Sigmoid colon (tissue), 7 donors: ENCODE measurements around the gene TTC36. TPM values are rescaled to one million over a fixed set of nuclear protein-coding genes. Genes with fewer than 3 reads are reported as not detected.

Experiments
- DNase-seq: peaks from one replicate; pipeline ENCODE4 v3.0.0-alpha.2; 2019
- H3K27ac ChIP-seq, 4 donors: fragments of 200-600 bp; sonication (generic); one replicate each; pipeline ENCODE4 v1.5.1; 2016 to 2019; ENCODE audit warnings: mild to moderate bottlenecking in 1 of 4
- H3K27me3 ChIP-seq, 3 donors: fragments of 200-600 bp; sonication (generic); one replicate each; pipeline ENCODE4 v1.5.1; 2019; ENCODE audit warnings: mild to moderate bottlenecking in 1 of 3
- H3K36me3 ChIP-seq, 4 donors: fragments of 200-600 bp; sonication (generic); one replicate each; pipeline ENCODE4 v1.5.1; 2016 to 2019
- H3K4me1 ChIP-seq, 4 donors: fragments of 200-600 bp; sonication (generic); one replicate each; pipeline ENCODE4 v1.5.1; 2017 to 2019
- H3K4me3 ChIP-seq, 4 donors: fragments of 200-600 bp; sonication (generic); one replicate each; pipeline ENCODE4 v1.5.1; 2017 to 2019; ENCODE audit warnings: mild to moderate bottlenecking in 2 of 4, moderate library complexity in 1 of 4
- H3K9me3 ChIP-seq, 4 donors: fragments of 200-600 bp in 3 of 4; sonication (generic) in 3 of 4; one replicate each; pipeline versions ENCODE4 v1.5.1 to v1.6.1; 2013 to 2019
- CTCF ChIP-seq, 4 experiments: fragments of 450-650 bp in 3 of 4; fragments of 200-600 bp in 1 of 4; IDR thresholded peaks; one replicate each; pipeline ENCODE4 v1.5.1; 2016 to 2019; ENCODE audit warnings: antibody characterized with exemption in 4 of 4, mild to moderate bottlenecking in 3 of 4, moderate library complexity in 2 of 4
- EP300 ChIP-seq, 4 donors: sonication (generic); formaldehyde crosslinking; IDR thresholded peaks; one replicate each; pipeline ENCODE4 v1.6.1; 2017; ENCODE audit warnings: antibody characterized with exemption in 4 of 4
- POLR2A ChIP-seq, 2 donors: fragments of 450-650 bp; IDR thresholded peaks; one replicate each; pipeline ENCODE4 v1.6.1; 2016; ENCODE audit warnings: antibody characterized with exemption in 2 of 2, mild to moderate bottlenecking in 2 of 2, moderate library complexity in 2 of 2
- POLR2AphosphoS5 ChIP-seq, 4 donors: sonication (generic); formaldehyde crosslinking; IDR thresholded peaks; one replicate each; pipeline ENCODE4 v1.6.1; 2017; ENCODE audit warnings: antibody characterized with exemption in 4 of 4
- WGBS, 2 donors: extraction: QIAGEN DNeasy Blood & Tissue Kit; methylation state at CpG; one replicate each; pipeline ENCODE4 v1.1.7; 2013; 5-methylcytosine and 5-hydroxymethylcytosine counted together
- intact Hi-C: fragments of 100-400 bp; cut with DNase I; formaldehyde crosslinking; loops from one replicate; pipeline ENCODE4 v1.15.1; 2023
- polyA plus RNA-seq, 3 donors: library from polyadenylated mRNA; stranded (reverse); fragments of 200-250 nt; gene quantifications; one replicate each; pipeline ENCODE4 v1.2.3, GENCODE V29; 2013
- total RNA-seq, 4 donors: library from RNA; depleted of rRNA; stranded (reverse); fragments of >200 nt; gene quantifications; one replicate each; pipeline ENCODE4 v1.1.0, GENCODE V29; 2016
- donor health status: healthy with polysubstance abuse.
- donor health status: Bipolar disorder and iron deficiency.
- donor health status: healthy.

Gene TTC36
- total and polyA plus RNA-seq, 7 donors, result 0.13 to 3.3 (median 1.4) TPM; not detected in 3

- H3K4me1 ChIP-seq, result no peaks in the 10 kb centered on the region
- no peak overlapping the region for H3K27ac ChIP-seq
- peaks cover 23 to 90% (median 60%) of the 10 kb centered on the region in 4 donors for H3K36me3 ChIP-seq
- WGBS, 2 donors, result 70 to 88% methylated on average over 4 of the region's 4 CpGs
- TF ChIP-seq EP300 (IDR thresholded peaks at IDR 0.05), result no peak
- no peak for TF ChIP-seq CTCF (IDR thresholded peaks at IDR 0.05)
- no peak for TF ChIP-seq POLR2A (IDR thresholded peaks at IDR 0.05)
- TF ChIP-seq POLR2AphosphoS5 (IDR thresholded peaks at IDR 0.05), result no peak
- no peaks in the 10 kb centered on the region for H3K27me3 ChIP-seq
- DNase-seq, result no peak
- no peak overlapping the region for H3K4me3 ChIP-seq
- intact Hi-C loops, result no loop called here
- H3K9me3 ChIP-seq, result no peaks in the 10 kb centered on the region
These were observed 36.2 kb upstream of the TTC36 start for GRCh38 chr11:118491041-118491440.

- H3K36me3 ChIP-seq, result peaks cover 44 to 100% (median 84%) of the 10 kb centered on the region in 4 donors
These were observed 29.4 kb upstream of the TTC36 start for GRCh38 chr11:118497831-118498230.

GRCh38 chr11:118503216-118503615 is 24.1 kb upstream of the TTC36 start:
- no peak for DNase-seq
- Histone ChIP-seq H3K27ac (no peak overlapping the region), H3K4me1 (no peaks in the 10 kb centered on the region), H3K4me3 (no peak overlapping the region), H3K9me3 (no peaks in the 10 kb centered on the region), H3K36me3 (peaks cover 42 to 100% (median 87%) of the 10 kb centered on the region in 4 donors), H3K27me3 (no peaks in the 10 kb centered on the region)
- WGBS, 2 donors, result 49 to 80% methylated on average over 3 of the region's 3 CpGs
- TF ChIP-seq EP300 (IDR thresholded peaks at IDR 0.05) (no peak), POLR2AphosphoS5 (IDR thresholded peaks at IDR 0.05) (no peak), CTCF (IDR thresholded peaks at IDR 0.05) (no peak), POLR2A (IDR thresholded peaks at IDR 0.05) (no peak)
- intact Hi-C loops, result no loop called here

More at GRCh38 chr11:118497831-118498230, 29.4 kb upstream of the TTC36 start:
- intact Hi-C loops, result no loop called here
- H3K27ac ChIP-seq, result no peak overlapping the region
- 85 to 91% methylated on average over 4 of the region's 4 CpGs for WGBS, 2 donors
- DNase-seq, result no peak
- no peak overlapping the region for H3K4me3 ChIP-seq
- no peaks in the 10 kb centered on the region for H3K27me3 ChIP-seq
- no peaks in the 10 kb centered on the region for H3K4me1 ChIP-seq
- TF ChIP-seq POLR2A (IDR thresholded peaks at IDR 0.05), result no peak
- TF ChIP-seq POLR2AphosphoS5 (IDR thresholded peaks at IDR 0.05), result no peak
- no peak for TF ChIP-seq EP300 (IDR thresholded peaks at IDR 0.05)
- no peak for TF ChIP-seq CTCF (IDR thresholded peaks at IDR 0.05)
- no peaks in the 10 kb centered on the region for H3K9me3 ChIP-seq

- no peak overlapping the region for H3K27ac ChIP-seq
- H3K9me3 ChIP-seq, result no peaks in the 10 kb centered on the region
- DNase-seq, result no peak
- no peaks in the 10 kb centered on the region for H3K4me1 ChIP-seq
- TF ChIP-seq POLR2AphosphoS5 (IDR thresholded peaks at IDR 0.05), result no peak
- TF ChIP-seq CTCF (IDR thresholded peaks at IDR 0.05), result no peak
- TF ChIP-seq POLR2A (IDR thresholded peaks at IDR 0.05), result no peak
- TF ChIP-seq EP300 (IDR thresholded peaks at IDR 0.05), result no peak
- H3K4me3 ChIP-seq, result no peak overlapping the region
- H3K27me3 ChIP-seq, result no peaks in the 10 kb centered on the region
- 90 to 95% methylated on average over 5 of the region's 5 CpGs for WGBS, 2 donors
- intact Hi-C loops, result no loop called here
- peaks cover 32 to 100% (median 71%) of the 10 kb centered on the region in 4 donors for H3K36me3 ChIP-seq
These were observed 15.7 kb upstream of the TTC36 start for GRCh38 chr11:118511601-118512000.

- 53 to 80% methylated on average over 7 of the region's 7 CpGs for WGBS, 2 donors
- Histone ChIP-seq H3K4me3 (no peak overlapping the region), H3K9me3 (no peaks in the 10 kb centered on the region), H3K27ac (no peak overlapping the region), H3K27me3 (no peaks in the 10 kb centered on the region), H3K4me1 (no peaks in the 10 kb centered on the region), H3K36me3 (peaks cover 32 to 99% (median 60%) of the 10 kb centered on the region in 4 donors)
- intact Hi-C loops, result no loop called here
- no peak for DNase-seq
- TF ChIP-seq CTCF (IDR thresholded peaks at IDR 0.05) (no peak), POLR2AphosphoS5 (IDR thresholded peaks at IDR 0.05) (no peak), EP300 (IDR thresholded peaks at IDR 0.05) (no peak), POLR2A (IDR thresholded peaks at IDR 0.05) (no peak)
These were observed 13.2 kb upstream of the TTC36 start for GRCh38 chr11:118514103-118514502.
